CD4-positive, alpha-beta T cell treated with Interleukin-15 for 1 hour (primary cell): ENCODE results near the gene DAB2IP.
"Not testable (repeated sequence)": the region's sequence is repeated elsewhere in the genome, so short reads cannot be mapped to it uniquely, and the experiment has no call there.

Experiments
- DNase-seq: peaks from one replicate; pipeline ENCODE4 v3.0.0-alpha.2; 2020

Gene DAB2IP

GRCh38 chr9:121731919-121732318, 80.5 kb downstream of the DAB2IP start:
- DNase-seq = no peak

GRCh38 chr9:121732389-121732788, 81.0 kb downstream of the DAB2IP start:
- DNase-seq = no peak

GRCh38 chr9:121732886-121733285, 81.5 kb downstream of the DAB2IP start:
- no peak for DNase-seq

DNA sequence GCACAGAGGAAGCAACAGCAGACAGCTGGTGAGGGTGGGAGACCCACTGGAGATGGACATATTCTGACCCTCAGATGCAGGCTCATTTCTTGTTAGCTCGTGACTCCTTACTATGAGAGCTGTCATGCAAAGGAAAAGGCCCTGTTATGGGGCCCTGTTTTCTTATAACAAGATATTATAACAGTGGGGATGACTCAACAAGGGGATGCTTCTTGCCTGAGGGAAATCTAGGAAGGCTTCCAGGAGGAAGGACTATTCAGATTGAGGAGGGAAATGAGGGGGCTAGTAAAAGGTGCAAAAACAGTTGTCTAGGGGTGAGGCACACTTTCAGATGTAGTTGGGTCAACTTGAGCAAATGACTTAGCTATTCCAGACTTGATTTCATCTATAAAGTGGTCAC, 83.0 kb downstream of the DAB2IP start:
- no peak for DNase-seq

DNA sequence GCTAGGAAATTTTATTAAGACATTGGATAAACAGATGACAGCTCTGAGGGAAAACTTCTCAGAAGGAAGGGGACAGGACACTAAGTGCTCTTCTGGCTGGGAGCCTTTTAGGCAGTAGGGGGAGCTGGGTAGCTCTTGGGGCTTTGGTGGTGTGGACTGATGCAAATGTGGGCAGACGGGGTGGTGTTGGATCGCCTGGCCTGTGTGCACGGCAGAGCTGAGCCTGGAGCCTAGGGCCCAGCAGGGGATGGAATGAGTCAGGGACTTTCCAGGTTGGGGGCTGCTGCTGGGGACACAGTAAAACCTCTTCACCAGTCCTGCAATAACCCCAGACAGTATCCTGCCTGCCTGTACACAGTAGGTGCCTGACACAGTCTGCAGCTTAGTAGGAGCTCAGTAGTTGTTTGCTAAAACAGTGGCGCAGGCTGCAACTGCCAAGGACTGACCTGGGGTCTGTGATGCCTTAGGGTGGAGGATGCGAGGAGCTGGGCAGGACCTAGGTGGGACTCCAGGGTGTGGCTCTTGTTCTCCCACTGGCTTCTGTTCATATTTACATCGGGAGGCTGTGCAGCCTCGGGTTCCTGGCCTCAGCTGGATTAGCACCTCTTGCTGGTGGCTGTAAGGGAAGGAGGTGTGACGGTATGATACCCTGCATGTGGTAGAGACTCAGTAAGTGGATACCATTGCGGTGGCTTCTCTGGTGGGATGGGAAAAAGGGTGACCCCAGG, 83.8 kb downstream of the DAB2IP start:
- no peak for DNase-seq

DNA sequence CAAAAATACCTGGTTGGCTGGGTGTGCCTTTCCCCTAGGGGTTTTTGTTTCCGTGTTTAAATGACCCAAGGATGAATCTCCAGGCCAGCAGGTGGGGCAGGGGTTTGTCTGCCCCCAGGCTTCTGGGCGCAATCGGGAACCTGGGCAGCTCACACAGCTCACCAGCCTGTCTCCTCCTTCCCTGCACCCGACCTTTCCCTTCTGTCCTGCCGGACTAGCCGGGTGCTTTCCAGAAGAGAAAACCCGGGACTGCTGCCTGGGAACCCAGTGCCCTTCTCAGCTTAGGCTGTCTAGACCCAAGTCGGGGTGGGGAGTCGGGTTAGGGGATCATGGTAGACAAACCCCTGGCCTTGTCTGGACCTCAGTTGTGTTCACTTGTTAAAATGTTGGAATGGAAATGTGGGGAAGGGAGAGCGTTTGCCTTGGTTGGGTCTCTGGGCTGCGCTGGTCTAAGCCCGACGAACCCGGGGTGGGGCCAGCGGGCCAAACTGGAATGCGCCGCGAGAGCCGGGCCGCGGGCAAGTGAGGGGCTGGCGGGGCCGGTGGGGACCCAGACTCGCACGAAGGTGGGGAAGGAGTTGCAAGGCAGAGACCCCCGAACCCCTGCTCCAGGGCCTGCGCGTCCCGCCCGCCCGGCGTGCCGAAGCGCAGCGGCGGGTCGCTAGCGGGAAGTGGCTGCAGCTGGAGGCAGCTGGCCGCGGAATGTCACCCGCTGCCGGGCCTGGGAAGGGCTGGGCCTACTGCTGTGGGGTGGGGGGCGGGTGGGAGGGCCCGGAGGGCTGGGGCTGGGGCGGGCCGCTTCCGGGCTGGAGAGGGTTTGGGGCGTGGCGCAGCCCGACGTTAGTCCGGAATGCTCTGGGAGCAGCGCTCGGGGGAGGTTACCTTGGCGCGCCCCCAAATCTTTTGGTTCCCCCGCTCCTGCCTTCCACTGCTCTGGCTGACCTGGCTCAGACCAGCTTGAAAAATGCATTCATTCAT, 84.6 kb downstream of the DAB2IP start:
- no peak for DNase-seq

DNA sequence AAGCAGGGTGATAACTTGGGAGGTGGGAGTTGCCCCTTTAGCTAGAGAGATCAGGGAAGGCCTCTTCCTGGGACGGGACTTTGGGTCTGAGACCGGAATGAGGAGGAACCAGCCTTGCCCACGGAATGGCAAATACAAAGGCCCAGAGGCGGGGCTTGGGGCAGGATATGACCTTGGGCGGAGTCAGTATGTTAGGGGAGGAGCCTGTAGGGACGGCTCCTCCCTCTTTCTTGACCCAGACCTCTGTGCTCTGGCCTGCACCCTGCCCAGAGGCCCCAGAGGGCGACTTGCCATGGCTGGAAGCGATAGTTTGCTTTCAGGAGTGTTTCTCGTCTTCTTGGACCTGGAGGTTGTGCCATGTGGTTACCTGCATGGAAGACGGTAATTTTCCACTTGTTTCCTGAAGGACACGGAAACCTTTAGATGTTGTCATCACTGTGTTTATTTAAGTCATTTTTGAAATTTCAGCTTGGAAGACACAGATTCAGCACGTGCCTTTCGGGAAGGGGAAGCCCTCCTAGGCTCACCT, 85.6 kb downstream of the DAB2IP start:
- no peak for DNase-seq

- no peak for DNase-seq
Measured at GRCh38 chr9:121737481-121737931, 86.1 kb downstream of the DAB2IP start.

- DNase-seq = no peak
Measured at GRCh38 chr9:121738411-121738810, 87.0 kb downstream of the DAB2IP start.

- no peak for DNase-seq
Measured at GRCh38 chr9:121738968-121739367, 87.5 kb downstream of the DAB2IP start.

DNA sequence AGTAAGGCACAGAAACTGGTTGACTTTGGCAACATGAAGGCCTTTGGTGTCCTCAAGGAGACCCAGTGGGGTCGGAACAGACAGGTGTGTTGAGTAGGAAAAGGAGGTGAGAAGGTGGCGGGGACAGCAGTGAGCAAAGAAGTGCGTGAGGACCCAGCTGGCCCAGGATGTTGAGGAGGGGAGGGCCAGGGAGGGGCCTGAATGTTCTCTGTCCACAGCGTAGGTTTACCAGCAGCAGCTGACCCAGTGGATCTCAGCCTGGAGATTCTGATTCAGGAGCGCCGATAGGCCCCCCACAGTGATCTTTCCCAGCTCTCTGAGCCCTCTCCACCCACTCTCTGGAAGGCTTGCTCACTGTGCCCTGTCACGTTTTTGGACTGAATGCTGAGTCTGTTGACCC, 88.5 kb downstream of the DAB2IP start:
- no peak for DNase-seq

- no peak for DNase-seq
Measured at GRCh38 chr9:121741228-121741918, 89.9 kb downstream of the DAB2IP start.

GRCh38 chr9:121741919-121742283, 90.5 kb downstream of the DAB2IP start:
- not testable (repeated sequence) for DNase-seq

GRCh38 chr9:121742923-121743322, 91.5 kb downstream of the DAB2IP start:
- DNase-seq = no peak

DNA sequence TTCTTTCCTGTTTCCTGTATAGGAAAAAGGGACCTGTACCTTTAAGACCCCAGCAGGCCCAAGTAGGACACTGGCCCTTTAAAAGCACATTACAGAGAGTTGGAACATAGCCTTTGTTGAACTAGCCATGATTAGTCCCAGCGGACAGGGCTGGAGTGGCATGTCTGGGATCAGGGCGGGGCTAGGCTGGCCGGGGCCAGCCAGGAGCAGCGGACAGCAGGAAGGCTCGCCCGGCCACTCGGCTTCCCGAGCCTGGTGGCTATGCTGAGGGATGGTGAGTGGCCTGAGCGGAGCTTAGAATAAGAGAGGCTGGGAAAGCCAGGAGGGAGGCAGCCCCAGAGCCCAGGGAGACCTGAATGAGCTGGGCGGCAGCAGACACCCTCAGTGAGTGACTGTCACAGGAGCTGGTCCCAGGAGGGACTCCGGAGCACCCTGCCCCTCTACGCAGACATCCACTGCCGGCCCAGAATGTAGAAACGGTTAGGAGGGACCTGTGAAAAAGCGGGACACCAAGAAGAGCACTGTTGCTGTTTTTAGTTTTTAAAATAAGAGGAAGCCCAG, 92.1 kb downstream of the DAB2IP start:
- no peak for DNase-seq

GRCh38 chr9:121744002-121744686, 92.7 kb downstream of the DAB2IP start:
- DNase-seq = peak; percentile 39

DNA sequence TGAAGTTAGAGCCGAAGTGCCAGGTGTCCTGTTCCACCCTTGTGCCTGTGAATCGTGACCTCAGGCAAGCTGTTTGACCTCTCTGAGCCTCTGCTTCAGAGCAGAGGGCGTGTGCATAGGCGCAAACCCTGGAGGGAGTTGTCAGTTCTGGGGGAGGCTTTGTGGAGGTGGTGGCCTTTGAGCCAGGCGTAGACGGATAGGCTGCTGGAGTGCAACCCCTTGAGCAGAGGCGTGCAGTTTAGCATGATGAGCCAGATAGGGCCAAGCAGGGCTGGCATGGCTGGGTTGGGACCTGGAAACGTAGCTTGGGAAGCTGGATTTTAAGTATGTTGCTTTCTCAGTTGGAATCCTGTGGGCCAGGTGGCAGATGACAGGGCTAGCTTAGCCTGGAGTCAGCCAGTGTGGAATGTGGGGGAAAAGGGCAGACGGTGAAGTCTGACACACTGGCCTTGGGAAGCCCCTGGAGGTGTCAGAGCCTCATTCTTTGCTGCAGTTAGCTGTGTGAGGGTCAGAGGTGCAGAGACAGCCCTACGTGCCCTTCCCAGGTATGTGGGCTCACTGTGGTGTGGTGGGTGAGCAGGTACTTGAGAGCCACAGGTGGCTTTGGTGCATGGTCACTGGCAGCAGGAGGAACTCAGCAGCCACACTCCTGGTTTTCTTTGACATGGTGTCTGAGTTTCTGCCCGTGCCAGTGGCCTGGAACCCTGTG, 93.4 kb downstream of the DAB2IP start:
- DNase-seq = no peak

DNA sequence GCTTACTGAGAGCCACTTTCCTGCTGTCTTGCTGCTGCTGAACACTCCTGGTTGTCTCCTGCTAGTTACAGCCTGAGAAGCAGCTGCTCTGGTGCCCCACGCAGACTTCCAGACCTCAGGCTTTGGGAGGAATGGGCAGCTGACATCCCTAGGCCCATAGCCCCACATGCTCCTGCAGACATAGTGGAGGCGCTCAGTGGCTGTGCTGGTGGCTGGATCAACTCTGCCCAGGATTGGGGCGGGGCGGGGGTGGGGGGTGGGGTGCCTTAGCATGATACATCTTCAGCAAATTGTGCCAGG, 93.9 kb downstream of the DAB2IP start:
- DNase-seq = no peak

DNA sequence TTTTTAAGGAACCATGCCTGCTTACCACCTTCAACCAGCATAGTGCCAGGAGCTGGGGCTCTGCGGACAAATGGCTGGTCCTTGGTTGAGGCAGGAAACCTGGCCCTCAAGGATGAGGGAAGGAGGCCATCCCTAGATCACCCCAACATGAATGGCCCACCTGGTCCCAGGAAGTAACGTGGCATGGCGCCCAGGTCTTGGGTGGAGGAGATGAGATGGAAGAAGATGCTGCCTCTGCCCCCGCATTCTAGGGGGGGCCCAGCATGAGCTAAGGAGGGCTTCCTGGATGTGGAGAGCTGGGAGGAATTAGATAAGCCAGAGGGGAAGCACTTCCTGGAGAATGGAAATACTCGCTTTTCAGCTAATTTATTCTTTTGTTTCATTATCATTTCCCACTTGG, 95.0 kb downstream of the DAB2IP start:
- DNase-seq = no peak

DNA sequence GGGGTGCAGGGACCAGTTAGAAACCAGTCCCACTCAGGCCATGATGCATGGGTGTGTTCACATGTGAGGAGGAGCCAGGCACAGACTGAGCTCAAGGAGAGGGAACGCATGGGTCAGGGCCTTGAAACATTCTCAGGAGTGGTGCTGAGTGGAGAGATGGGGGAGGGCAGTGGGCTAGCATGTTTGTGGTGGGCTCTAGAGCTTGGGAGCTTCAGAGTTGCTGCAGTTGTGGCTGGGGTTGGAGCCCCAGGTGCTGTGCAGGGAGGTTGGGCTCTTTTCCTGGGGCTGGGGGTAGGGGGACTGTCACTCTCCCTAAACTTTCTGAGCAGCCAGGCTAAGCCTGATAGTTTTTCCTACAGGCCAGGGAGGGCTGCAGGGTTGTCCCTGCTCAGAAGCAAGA, 95.4 kb downstream of the DAB2IP start:
- DNase-seq = no peak

GRCh38 chr9:121748074-121748473, 96.6 kb downstream of the DAB2IP start:
- no peak for DNase-seq
